H1 (cell line): ENCODE results near the gene POMT2. TPM values are rescaled to one million over a fixed set of nuclear protein-coding genes. Genes with fewer than 3 reads are reported as not detected.

Experiments
- ATF2 ChIP-seq: IDR thresholded peaks from 2 replicates; pipeline ENCODE4 v1.6.1; 2012; ENCODE audit warnings: low read length, inconsistent platforms
- CHD7 ChIP-seq: fragments of 300-600 bp; sonication (generic); IDR thresholded peaks from 2 replicates; pipeline ENCODE4 v1.7.1; 2012; ENCODE audit warnings: low read length, moderate library complexity, mild to moderate bottlenecking, inconsistent platforms; ENCODE audit not compliant: insufficient replicate concordance
- NANOG ChIP-seq: IDR thresholded peaks from 2 replicates; pipeline ENCODE4 v1.6.1; 2011; ENCODE audit warnings: low read length, low read depth, mild to moderate bottlenecking, inconsistent platforms; ENCODE audit not compliant: insufficient read depth, poor library complexity, severe bottlenecking
- POU5F1 ChIP-seq: IDR thresholded peaks from 2 replicates; pipeline ENCODE4 v1.6.1; 2011; ENCODE audit warnings: low read depth, mild to moderate bottlenecking, low read length, moderate library complexity
- SIN3A ChIP-seq, 2 experiments: IDR thresholded peaks in 1 of 2; conservative IDR thresholded peaks in 1 of 2; 2 replicates each; pipeline ENCODE4 v1.6.1; 2011 to 2012; ENCODE audit warnings: low read length in 2 of 2, improper control_type of control experiment in 1 of 2, low read depth in 1 of 2, mild to moderate bottlenecking in 1 of 2
- SIRT6 ChIP-seq: IDR thresholded peaks from one replicate; pipeline ENCODE4 v1.7.1; 2012; ENCODE audit warnings: low read length, inconsistent platforms
- YY1 ChIP-seq: IDR thresholded peaks from 2 replicates; pipeline ENCODE4 v1.6.1; 2011; ENCODE audit warnings: low read depth, mild to moderate bottlenecking, low read length
- polyA plus RNA-seq, 7 experiments: library from polyadenylated mRNA; depleted of rRNA in 3 of 7; stranded (reverse) in 5 of 7; unstranded in 2 of 7; fragments of >200 nt in 5 of 7; fragments of 200-250 nt in 2 of 7; gene quantifications; 1 replicate in 5 of 7; 2 replicates in 1 of 7; 4 replicates in 1 of 7; pipeline versions ENCODE4 v1.2.1 to v1.2.3, GENCODE V29; 2011 to 2013; ENCODE audit warnings: missing spikeins in 2 of 7, mixed read lengths in 2 of 7
- total RNA-seq: library from RNA; stranded (reverse); fragmentation: NEBNext Ultra II Directional; extraction: Animal tissue kit (Norgen Biotek cat#: 25700); gene quantifications from 2 replicates; pipeline ENCODE4 v1.2.1, GENCODE V29; 2021

Gene POMT2
- total and polyA plus RNA-seq, 2 of the 8 experiments (the other 6 are each of a cell fraction or from before 2014, with no cell fraction given) = 20.8 to 44.9 TPM

GRCh38 chr14:77281852-77282410, 38.8 kb downstream of the POMT2 start (continued):
- no peak for TF ChIP-seq CHD7
- TF ChIP-seq POU5F1 = no peak
- no peak for TF ChIP-seq SIRT6
- no peak for TF ChIP-seq ATF2
- no peak for TF ChIP-seq YY1
- no peak for TF ChIP-seq NANOG
- no peak for TF ChIP-seq SIN3A (conservative IDR thresholded peaks at IDR 0.05 in 1 of 2, IDR thresholded peaks at IDR 0.05 in 1 of 2; ENCODE audit: low read depth in 1 of 2, low read length in 2 of 2)
- TF ChIP-seq, all 59 proteins: peak for 0
